Astrocyte of the spinal cord (primary cell): ENCODE measurements around the gene MTA1.

Experiments
- DNase-seq: peaks from one replicate; pipeline ENCODE4 v3.0.0; 2011; ENCODE audit warnings: low read depth, low spot score
- H3K4me3 ChIP-seq: 2 replicates; pipeline ENCODE4 v1.5.1; 2011; ENCODE audit warnings: low read depth, mild to moderate bottlenecking, low read length, moderate library complexity
- in situ Hi-C: cut with HindIII; loops from 2 replicates; pipeline ENCODE4 v1.10.0; 2017; ENCODE audit warnings: low sequenced_read_pairs
- TF ChIP-seq, protein P1 (sequence below): IDR thresholded peaks from 2 replicates; pipeline ENCODE4 v1.5.1; 2012; ENCODE audit warnings: low read depth, mild to moderate bottlenecking, low read length, inconsistent platforms

The MTA1 gene

DNA sequence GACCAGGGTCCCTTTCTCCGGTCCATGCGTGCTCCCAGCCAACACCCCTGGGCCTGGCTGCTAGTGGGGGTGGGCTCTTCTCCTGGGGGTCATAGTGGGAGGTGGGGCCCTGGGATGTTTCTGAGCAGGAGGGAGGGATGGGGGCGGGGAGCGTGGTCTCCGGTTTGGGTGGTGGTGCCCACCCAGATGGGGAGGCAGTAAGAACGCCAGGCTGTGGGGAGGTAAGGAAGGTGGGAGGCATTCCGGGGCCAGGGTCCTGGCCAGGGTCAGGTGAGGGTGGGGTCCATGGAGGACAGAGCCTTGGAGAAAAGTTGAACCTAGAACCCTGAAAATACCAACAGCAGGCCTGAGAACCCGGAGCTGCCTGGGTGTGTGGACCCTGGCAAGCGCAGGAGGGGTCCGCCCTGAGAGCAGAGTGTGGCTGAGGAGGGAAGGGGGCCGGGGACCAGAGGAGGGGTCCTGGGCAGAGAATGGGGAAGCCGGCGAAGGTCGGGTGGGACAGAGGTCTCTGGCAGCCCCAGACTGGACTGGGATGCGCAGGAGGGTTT lies 60.6 kb downstream of the MTA1 start:
- DNase-seq: no peak
- TF ChIP-seq, protein P1, sequence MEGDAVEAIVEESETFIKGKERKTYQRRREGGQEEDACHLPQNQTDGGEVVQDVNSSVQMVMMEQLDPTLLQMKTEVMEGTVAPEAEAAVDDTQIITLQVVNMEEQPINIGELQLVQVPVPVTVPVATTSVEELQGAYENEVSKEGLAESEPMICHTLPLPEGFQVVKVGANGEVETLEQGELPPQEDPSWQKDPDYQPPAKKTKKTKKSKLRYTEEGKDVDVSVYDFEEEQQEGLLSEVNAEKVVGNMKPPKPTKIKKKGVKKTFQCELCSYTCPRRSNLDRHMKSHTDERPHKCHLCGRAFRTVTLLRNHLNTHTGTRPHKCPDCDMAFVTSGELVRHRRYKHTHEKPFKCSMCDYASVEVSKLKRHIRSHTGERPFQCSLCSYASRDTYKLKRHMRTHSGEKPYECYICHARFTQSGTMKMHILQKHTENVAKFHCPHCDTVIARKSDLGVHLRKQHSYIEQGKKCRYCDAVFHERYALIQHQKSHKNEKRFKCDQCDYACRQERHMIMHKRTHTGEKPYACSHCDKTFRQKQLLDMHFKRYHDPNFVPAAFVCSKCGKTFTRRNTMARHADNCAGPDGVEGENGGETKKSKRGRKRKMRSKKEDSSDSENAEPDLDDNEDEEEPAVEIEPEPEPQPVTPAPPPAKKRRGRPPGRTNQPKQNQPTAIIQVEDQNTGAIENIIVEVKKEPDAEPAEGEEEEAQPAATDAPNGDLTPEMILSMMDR: no peak
- H3K4me3 ChIP-seq: no peak overlapping the region
- in situ Hi-C loops: no loop called here

DNA sequence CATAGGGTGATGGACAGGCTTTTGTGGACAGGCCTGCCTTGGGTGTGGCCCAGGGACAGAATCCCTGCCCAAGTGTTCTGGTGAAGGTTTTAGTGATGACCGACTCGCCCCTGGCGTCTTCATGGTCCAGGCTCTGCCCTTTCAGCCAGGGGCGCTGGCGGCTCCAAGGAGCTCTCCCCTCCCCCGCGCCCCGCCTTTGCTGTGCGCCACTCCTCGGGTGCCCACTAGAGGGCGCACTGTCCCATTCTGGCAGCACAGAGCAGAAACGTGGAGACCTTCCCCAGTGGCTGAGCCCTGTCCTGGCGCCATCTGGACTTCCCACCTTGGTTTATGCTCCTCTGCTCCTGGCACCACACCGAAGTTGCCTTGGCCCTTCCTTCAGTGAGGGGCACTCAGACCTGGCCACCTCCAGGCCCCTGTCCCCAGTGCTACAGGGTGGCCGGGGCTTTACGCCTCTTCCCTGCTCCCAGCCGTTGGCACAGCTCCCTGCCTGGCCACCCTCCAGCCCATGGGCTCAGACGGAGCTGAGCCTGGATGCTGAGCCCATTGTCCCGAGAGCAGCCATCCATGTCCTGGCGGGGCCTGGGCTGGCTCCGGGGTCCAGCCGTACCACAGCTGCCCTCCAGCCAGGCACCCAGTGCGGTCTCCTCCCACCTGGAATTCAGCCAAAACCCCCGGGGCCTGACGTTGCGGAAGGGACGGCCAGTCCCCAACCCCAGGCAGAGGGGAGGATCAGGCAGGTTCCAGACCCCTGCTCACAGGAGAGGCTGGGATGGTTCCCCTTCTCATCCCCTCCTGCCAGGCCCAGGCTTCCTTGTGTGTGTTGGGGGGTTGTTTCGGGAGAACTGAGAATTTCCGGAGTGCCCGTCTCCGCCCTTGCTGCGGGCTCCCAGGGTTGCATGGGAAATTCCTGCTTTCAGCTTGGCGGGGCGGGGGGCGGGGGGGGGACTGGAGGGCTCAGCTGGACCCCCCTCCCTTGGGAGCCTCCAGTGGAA lies 61.5 kb downstream of the MTA1 start:
- DNase-seq: peak; percentile 91
- TF ChIP-seq, protein P1: peak; percentile 98
- in situ Hi-C loops: no loop called here
- H3K4me3 ChIP-seq: peak overlapping the region; percentile 17

DNA sequence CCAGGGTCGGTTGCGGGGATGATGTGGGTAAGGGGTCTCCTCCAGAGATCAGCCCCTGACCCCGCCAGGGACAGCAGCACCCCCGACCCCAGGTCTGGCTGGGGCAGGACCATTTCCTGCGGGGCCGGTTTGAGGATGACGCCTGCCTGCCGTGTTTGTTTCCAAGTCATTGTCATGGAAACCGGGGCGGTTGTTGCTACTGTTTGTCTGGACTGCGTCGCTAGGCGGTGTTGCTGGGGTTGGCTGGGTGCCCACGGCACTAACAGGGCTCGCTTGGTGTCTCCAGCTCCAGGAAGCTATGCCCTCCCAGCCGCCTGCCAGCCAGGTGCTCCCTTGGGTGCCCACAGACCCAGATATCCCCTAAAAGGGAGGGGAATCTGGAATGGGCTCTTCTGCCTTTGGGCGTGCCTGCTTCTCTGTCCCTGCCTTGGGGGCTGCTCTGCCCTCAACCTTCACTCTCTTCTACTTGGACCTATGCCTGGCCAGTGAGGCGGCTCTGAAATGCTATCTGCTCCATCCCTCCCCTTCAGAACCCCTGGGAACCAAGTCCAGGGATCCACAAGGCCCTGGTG lies 62.3 kb downstream of the MTA1 start:
- no peak overlapping the region for H3K4me3 ChIP-seq
- DNase-seq: peak; percentile 97
- in situ Hi-C loops: no loop called here
- TF ChIP-seq, protein P1: peak; percentile 30

DNA sequence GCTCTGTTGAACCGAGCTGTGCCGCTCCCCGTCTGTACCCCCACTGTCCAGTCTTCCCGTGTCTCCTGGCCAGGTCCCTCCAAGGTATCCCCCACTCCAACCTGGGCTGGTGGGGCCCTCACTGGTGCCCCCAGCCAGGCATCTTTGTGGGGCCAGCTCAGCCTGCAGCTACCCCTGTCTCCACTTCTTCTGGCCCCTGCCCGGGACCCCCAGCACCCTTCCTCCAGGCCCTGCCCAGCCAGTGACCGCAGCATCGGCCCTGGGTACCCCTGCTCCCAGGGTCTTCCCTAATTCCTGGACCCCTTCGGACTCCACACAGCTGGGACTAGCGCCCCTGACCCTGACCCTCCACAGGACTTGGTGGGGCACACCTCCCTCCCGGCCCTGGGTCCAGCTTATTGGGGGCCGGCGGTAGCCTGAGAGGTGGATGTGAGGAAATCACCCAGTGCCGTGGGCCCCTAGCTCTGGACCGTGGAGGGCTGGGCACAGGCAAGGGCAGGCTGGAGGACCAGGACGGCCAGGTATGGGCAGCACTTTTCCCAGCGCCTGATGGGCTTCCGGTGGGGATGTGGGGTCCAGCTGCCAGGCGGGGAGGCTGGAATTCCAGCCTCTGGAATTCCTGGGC lies 63.0 kb downstream of the MTA1 start:
- no peak for DNase-seq
- in situ Hi-C loops: no loop called here
- H3K4me3 ChIP-seq: no peak overlapping the region
- TF ChIP-seq, protein P1: no peak

DNA sequence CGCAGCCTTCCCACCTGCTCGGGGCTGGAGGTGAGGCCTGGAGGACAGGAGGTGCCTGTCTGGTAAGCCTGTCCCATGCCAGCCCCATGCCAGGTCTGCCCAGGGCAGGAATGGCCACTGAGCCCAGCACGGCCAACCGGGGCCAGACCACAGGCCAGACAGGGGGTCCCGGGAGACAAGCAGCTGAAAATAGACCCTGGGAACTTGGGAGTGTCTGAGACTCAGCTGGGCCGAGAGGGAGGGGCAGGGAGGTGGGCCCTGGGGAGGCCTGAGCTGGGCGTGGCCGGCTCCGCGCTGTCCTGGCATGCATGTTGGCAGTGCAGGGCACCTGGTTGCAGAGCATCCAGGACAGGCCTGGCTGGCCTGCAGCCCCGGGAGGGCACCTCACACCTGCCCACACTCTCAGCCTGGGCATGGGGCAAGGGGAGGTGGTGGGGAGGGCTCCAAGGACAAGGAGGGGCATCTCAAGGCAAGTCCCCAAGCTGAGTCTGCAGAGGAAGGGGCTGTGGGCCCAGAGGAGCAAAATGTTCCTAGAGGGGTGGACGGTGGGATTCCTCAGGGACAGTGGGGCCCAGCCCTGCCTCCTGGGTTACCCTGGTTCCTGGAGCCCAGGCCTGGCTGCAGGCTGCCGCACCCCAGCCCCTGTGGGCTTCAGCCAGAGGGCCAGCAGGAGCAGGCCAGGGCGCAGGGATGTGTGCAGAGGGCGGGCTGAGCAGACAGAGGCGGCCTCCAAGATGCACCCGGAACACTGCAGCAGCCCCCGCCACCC lies 63.9 kb downstream of the MTA1 start:
- H3K4me3 ChIP-seq: no peak overlapping the region
- TF ChIP-seq, protein P1: no peak
- no peak for DNase-seq
- in situ Hi-C loops: no loop called here
